Panc1 (cell line): ENCODE measurements around the gene PLB1. TPM values are rescaled to one million over a fixed set of nuclear protein-coding genes. Genes with fewer than 3 reads are reported as not detected.

Experiments used
- ATAC-seq: fragments of 200-7000 bp; cut with Tn5 transposase; 2 replicates; pipeline ENCODE4 v1.9.1; 2020; ENCODE audit warnings: mild to moderate bottlenecking, moderate library complexity
- BruUV-seq: library from RNA; stranded (reverse); fragments of 400-500 nt; replicated peaks from 2 replicates; lab custom pipeline; 2021; lab: Mats Ljungman, UMichigan
- CTCF ChIA-PET: fragments of 300-600 bp; sonication (Branson Sonifier 250); formaldehyde crosslinking; loops from one replicate; lab custom pipeline; 2022; ENCODE audit warnings: antibody characterized with exemption; lab: Charles Lee
- POLR2A ChIA-PET: fragments of 300-600 bp; sonication (Branson Sonifier 250); formaldehyde crosslinking; loops from one replicate; lab custom pipeline; 2022; ENCODE audit warnings: antibody characterized with exemption; lab: Charles Lee
- DNase-seq: peaks from one replicate; pipeline ENCODE4 v3.0.0-alpha.2; 2010; ENCODE audit warnings: low read depth, low spot score
- H3K27ac ChIP-seq: 2 replicates; pipeline ENCODE4 v1.5.1; 2011; ENCODE audit warnings: mild to moderate bottlenecking, low read length, inconsistent platforms
- H3K27me3 ChIP-seq: fragments of 200-500 bp; sonication (Bioruptor generic); 2 replicates; pipeline ENCODE4 v1.6.0; 2014; ENCODE audit warnings: low read length, inconsistent platforms; ENCODE audit not compliant: control insufficient read depth, insufficient read depth
- H3K36me3 ChIP-seq: fragments of 200-500 bp; sonication (Bioruptor generic); 2 replicates; pipeline ENCODE4 v1.5.1; 2014; ENCODE audit warnings: inconsistent platforms, mild to moderate bottlenecking, low read length, moderate library complexity; ENCODE audit not compliant: control insufficient read depth, insufficient read depth
- H3K4me1 ChIP-seq: 2 replicates; pipeline ENCODE4 v1.5.1; 2011; ENCODE audit warnings: inconsistent platforms, mild to moderate bottlenecking, low read length, moderate library complexity; ENCODE audit not compliant: control insufficient read depth, insufficient read depth
- H3K4me3 ChIP-seq, 2 experiments: 2 replicates each; pipeline ENCODE4 v1.5.1; 2011 to 2012; ENCODE audit warnings: low read depth in 2 of 2, low read length in 2 of 2, mild to moderate bottlenecking in 2 of 2, inconsistent platforms in 1 of 2, moderate library complexity in 1 of 2
- H3K9me3 ChIP-seq: fragments of 200-500 bp; sonication (Bioruptor generic); 2 replicates; pipeline ENCODE4 v1.5.1; 2014; ENCODE audit warnings: low read depth, mild to moderate bottlenecking, inconsistent platforms, low read length, moderate library complexity; ENCODE audit not compliant: control insufficient read depth, insufficient read depth
- POLR2AphosphoS5 ChIP-seq: IDR thresholded peaks from 2 replicates; pipeline ENCODE4 v1.6.1; 2012; ENCODE audit warnings: mild to moderate bottlenecking, low read depth, low read length, moderate library complexity
- SIN3A ChIP-seq: IDR thresholded peaks from 2 replicates; pipeline ENCODE4 v1.6.1; 2012; ENCODE audit warnings: low read depth, mild to moderate bottlenecking, low read length, moderate library complexity, borderline replicate concordance; ENCODE audit not compliant: insufficient read depth
- TCF7L2 ChIP-seq: IDR thresholded peaks from 2 replicates; pipeline ENCODE4 v1.6.1; 2011; ENCODE audit warnings: mild to moderate bottlenecking, low read depth, low read length, inconsistent platforms
- in situ Hi-C: cut with HindIII; loops from 2 replicates; pipeline ENCODE4 v1.10.0; 2016; ENCODE audit warnings: low sequenced_read_pairs, low pct_unique_long_range_greater_than_20kb
- intact Hi-C: fragments of 100-400 bp; cut with micrococcal nuclease; formaldehyde crosslinking; loops from one replicate; pipeline ENCODE4 v1.10.0; 2022; ENCODE audit not compliant: unreplicated experiment
- total RNA-seq: library from RNA; stranded (reverse); gene quantifications from one replicate; pipeline ENCODE4 v1.2.1, GENCODE V29; 2021; ENCODE audit not compliant: unreplicated experiment
- TF ChIP-seq, protein P1 (sequence below): fragments of 450-650 bp; IDR thresholded peaks from 2 replicates; pipeline ENCODE4 v1.5.1; 2017; ENCODE audit warnings: mild to moderate bottlenecking
- TF ChIP-seq, protein P2 (sequence below), 2 experiments: IDR thresholded peaks; 2 replicates each; pipeline ENCODE4 v1.6.1; 2011 to 2012; ENCODE audit warnings: low read depth in 2 of 2, control low read depth in 1 of 2, low read length in 1 of 2, mild to moderate bottlenecking in 1 of 2, moderate library complexity in 1 of 2; ENCODE audit not compliant: insufficient read depth in 1 of 2

The PLB1 gene
- total RNA-seq, 1 experiment from 2014 or later: 0.80 TPM

DNA sequence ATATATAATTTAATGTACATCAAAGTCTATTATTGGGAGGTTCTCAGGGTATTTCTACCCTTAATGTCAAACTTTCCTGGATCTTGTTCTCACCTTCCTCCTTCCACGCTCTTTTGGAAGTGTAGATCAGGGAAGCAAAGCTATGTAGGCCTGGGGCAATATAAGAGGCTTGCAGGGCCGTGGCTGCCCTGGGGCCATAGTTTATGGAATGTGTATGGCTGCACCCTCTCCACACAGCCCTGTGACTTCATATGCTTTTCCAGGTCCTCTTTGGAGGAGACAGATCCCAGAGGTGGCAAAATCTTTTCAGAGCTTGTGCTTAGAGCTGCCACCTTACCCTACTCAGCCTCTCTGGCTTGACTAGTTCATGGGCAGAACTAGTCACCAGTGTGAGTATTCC is 82.9 kb downstream of the PLB1 start:
- Histone ChIP-seq H3K4me1 (peaks cover 6% of the 10 kb centered on the region; the same call in 1 of the 2 replicates), H3K27ac (no peak overlapping the region), H3K9me3 (no peaks in the 10 kb centered on the region), H3K36me3 (no peaks in the 10 kb centered on the region), H3K4me3 (no peak overlapping the region), H3K27me3 (no peaks in the 10 kb centered on the region)
- DNase-seq (no peak), ATAC-seq (no peak)
- CTCF ChIA-PET: interaction anchor here (0.8 kb wide), 1 partner anchor 15 kb away, joined by 3 read pairs; no protein-coding TSS in a partner anchor
- intact Hi-C loops: no loop called here
- POLR2A ChIA-PET: interaction anchor here (0.7 kb wide), 1 partner anchor 56 kb away, joined by 3 read pairs; no protein-coding TSS in a partner anchor
- no TSS peak for BruUV-seq
- TF ChIP-seq SIN3A (no peak), TCF7L2 (no peak)
- TF ChIP-seq, protein P1, sequence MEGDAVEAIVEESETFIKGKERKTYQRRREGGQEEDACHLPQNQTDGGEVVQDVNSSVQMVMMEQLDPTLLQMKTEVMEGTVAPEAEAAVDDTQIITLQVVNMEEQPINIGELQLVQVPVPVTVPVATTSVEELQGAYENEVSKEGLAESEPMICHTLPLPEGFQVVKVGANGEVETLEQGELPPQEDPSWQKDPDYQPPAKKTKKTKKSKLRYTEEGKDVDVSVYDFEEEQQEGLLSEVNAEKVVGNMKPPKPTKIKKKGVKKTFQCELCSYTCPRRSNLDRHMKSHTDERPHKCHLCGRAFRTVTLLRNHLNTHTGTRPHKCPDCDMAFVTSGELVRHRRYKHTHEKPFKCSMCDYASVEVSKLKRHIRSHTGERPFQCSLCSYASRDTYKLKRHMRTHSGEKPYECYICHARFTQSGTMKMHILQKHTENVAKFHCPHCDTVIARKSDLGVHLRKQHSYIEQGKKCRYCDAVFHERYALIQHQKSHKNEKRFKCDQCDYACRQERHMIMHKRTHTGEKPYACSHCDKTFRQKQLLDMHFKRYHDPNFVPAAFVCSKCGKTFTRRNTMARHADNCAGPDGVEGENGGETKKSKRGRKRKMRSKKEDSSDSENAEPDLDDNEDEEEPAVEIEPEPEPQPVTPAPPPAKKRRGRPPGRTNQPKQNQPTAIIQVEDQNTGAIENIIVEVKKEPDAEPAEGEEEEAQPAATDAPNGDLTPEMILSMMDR: no peak
- in situ Hi-C loops: no loop called here

GRCh38 chr2:28579606-28580005 is 83.7 kb downstream of the PLB1 start:
- no peak for ATAC-seq
- Histone ChIP-seq H3K4me3 (no peak overlapping the region), H3K27ac (no peak overlapping the region), H3K36me3 (no peaks in the 10 kb centered on the region), H3K9me3 (no peaks in the 10 kb centered on the region), H3K27me3 (no peaks in the 10 kb centered on the region), H3K4me1 (peaks cover 14% of the 10 kb centered on the region)
- intact Hi-C loops: no loop called here
- TF ChIP-seq POLR2AphosphoS5: no peak
- TF ChIP-seq, protein P1: no peak
- ChIA-PET POLR2A (interaction anchor here (0.7 kb wide), 1 partner anchor 57 kb away, joined by 3 read pairs; no protein-coding TSS in a partner anchor), CTCF (no interaction called here)
- no peak for DNase-seq
- no TSS peak for BruUV-seq
- in situ Hi-C loops: no loop called here

DNA sequence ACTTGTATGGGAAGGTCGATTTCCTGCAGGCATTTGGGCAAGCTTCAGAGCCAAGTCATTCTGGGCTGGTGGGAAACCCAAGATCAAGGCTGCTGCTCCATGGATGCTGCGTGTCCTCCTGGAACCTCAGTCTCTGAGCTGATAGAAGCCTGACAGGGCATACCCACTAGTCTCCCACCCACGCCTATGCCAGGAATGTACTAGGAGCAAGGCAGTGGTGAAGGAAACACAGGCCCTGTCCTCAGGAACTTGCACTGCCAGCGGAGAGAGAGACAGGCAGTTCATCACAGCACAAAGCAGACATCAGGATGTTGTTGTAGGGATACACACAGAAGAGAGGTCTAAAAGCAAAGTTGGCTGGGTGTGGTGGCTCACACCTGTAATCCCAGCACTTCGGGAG is 84.2 kb downstream of the PLB1 start:
- POLR2A ChIA-PET: no interaction called here
- peaks cover 18% of the 10 kb centered on the region for H3K4me1 ChIP-seq
- BruUV-seq: no TSS peak
- DNase-seq (no peak), ATAC-seq (no peak)
- no peaks in the 10 kb centered on the region for H3K36me3 ChIP-seq
- no peaks in the 10 kb centered on the region for H3K27me3 ChIP-seq
- CTCF ChIA-PET: no interaction called here
- H3K4me3 ChIP-seq: no peak overlapping the region
- no peak for TF ChIP-seq SIN3A
- no peak for TF ChIP-seq POLR2AphosphoS5
- TF ChIP-seq, protein P1: no peak
- TF ChIP-seq TCF7L2: no peak
- TF ChIP-seq, protein P2, sequence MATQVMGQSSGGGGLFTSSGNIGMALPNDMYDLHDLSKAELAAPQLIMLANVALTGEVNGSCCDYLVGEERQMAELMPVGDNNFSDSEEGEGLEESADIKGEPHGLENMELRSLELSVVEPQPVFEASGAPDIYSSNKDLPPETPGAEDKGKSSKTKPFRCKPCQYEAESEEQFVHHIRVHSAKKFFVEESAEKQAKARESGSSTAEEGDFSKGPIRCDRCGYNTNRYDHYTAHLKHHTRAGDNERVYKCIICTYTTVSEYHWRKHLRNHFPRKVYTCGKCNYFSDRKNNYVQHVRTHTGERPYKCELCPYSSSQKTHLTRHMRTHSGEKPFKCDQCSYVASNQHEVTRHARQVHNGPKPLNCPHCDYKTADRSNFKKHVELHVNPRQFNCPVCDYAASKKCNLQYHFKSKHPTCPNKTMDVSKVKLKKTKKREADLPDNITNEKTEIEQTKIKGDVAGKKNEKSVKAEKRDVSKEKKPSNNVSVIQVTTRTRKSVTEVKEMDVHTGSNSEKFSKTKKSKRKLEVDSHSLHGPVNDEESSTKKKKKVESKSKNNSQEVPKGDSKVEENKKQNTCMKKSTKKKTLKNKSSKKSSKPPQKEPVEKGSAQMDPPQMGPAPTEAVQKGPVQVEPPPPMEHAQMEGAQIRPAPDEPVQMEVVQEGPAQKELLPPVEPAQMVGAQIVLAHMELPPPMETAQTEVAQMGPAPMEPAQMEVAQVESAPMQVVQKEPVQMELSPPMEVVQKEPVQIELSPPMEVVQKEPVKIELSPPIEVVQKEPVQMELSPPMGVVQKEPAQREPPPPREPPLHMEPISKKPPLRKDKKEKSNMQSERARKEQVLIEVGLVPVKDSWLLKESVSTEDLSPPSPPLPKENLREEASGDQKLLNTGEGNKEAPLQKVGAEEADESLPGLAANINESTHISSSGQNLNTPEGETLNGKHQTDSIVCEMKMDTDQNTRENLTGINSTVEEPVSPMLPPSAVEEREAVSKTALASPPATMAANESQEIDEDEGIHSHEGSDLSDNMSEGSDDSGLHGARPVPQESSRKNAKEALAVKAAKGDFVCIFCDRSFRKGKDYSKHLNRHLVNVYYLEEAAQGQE (IDR thresholded peaks at IDR 0.05; ENCODE audit: insufficient read depth in 1 of 2, low read depth in 2 of 2, low read length in 1 of 2): no peak
- no peak overlapping the region for H3K27ac ChIP-seq
- in situ Hi-C loops (no loop called here), intact Hi-C loops (no loop called here)
- H3K9me3 ChIP-seq: no peaks in the 10 kb centered on the region
